Fibroblast of skin of back (primary cell): ENCODE measurements around the gene CADPS.

Experiments
- DNase-seq: peaks from one replicate; pipeline ENCODE4 v3.0.0-alpha.2; 2013

CADPS gene

DNA sequence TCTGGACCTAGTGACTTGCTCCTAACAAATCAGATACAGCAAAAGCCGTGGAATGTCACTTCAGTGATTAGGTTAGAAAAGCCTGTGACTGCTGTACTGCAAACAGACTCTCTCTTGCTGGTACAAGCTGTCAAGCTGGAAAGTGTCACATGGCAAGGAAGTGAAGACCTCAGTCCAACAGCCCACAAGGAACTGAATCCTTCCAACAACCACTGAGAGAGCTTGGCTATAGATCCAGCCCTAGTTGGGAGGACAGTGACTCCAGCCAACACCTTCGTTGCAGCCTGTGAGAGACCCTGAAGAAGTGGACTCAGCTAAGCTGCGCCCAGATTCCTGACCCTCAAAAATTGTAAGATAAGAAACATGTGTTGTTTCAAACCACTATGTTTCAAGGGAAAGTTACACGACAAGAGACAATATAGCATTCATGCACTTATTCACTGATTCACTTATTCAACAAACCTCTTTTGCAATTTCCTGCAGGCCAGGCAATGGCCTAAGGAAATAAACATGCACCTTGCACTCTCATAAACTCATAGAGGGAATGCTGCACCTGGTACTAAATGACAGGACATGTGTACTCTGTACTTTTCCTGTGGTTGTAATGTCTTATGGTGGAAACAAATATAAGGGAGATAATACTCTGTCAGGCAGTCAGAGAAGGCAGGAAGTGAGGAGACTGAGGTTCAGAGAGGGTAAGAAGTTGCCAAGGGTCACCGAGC, 142.9 kb downstream of the CADPS start:
- DNase-seq: no peak

- no peak for DNase-seq
Observed at GRCh38 chr3:62727981-62728380, 147.2 kb downstream of the CADPS start.

- DNase-seq: peak; percentile 71
Observed at GRCh38 chr3:62727536-62727935, 147.7 kb downstream of the CADPS start.

GRCh38 chr3:62724503-62724902, 150.7 kb downstream of the CADPS start:
- no peak for DNase-seq

DNA sequence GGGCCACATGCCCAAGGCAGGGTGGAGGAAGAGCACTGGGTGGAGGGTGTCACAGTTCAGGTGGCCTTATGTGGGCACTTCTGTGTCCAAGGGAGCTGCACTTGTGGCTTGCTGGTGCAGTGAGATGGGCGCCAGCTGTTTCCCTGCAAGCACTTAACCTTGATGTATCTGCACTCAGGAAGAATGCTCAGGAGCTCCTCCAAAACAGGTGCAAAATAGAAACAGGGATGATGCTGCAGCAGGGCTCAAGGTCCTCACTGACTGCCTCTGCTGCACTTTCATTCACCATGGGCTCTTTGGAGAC, 151.3 kb downstream of the CADPS start:
- no peak for DNase-seq

DNA sequence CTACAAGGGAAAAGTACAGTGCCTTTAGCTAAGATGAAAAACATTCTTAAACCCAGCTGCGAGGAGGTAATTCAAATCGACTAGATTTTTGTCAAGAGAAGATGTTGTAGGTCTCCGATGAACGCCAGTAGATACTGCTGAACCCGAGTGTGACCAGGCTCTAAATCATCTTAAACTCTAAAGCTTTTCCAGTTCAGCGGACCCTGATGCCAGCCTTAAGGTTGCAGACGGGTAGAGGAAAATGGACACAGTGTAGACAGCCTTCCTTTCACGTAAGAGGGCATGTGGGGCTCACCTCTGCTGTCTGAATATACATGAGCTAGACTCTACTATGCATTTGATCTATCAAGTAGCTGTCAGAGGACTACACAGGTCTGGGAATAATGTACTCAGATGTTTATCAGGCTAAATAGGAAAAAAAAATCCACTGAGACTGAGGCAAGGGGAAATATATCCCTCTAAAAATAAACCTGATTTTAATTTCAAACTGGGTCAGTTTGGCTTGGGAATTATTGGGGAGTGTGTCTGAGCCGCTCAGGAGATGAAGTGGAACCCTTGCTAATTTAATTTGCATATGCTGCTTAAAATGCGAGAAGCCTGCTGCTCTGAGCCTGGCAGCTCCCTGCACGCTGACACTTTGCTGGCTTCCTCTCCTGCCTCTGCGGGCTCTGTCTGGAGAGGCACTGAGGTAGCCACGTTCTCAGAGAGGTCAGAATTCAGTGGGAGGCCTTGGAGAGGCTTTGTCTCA, 151.9 kb downstream of the CADPS start:
- no peak for DNase-seq

GRCh38 chr3:62722344-62722743, 152.9 kb downstream of the CADPS start:
- no peak for DNase-seq

GRCh38 chr3:62718515-62719320, 156.5 kb downstream of the CADPS start:
- DNase-seq: peak; percentile 59

DNA sequence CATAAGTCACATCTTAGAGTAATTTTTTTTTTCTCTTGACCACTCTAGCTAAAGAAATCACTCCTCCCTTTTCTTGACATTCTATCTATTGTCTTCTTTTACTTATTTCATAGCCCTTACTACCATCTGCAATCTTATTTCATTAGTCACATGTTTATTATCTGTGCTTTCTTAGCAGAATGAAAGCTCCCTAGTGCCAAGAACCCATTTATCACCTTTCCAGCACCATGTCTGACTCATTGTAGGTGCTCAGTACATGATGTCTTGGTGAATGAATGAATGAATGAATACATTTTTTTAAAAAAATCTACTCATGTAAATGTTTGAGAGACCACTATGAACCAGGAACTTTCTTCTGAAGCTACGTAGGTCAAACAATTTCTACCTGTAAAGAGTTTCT, 157.2 kb downstream of the CADPS start:
- no peak for DNase-seq

- DNase-seq: peak; percentile 15
Observed at GRCh38 chr3:62712746-62713145, 162.5 kb downstream of the CADPS start.

GRCh38 chr3:62710751-62711150, 164.5 kb downstream of the CADPS start:
- no peak for DNase-seq

DNA sequence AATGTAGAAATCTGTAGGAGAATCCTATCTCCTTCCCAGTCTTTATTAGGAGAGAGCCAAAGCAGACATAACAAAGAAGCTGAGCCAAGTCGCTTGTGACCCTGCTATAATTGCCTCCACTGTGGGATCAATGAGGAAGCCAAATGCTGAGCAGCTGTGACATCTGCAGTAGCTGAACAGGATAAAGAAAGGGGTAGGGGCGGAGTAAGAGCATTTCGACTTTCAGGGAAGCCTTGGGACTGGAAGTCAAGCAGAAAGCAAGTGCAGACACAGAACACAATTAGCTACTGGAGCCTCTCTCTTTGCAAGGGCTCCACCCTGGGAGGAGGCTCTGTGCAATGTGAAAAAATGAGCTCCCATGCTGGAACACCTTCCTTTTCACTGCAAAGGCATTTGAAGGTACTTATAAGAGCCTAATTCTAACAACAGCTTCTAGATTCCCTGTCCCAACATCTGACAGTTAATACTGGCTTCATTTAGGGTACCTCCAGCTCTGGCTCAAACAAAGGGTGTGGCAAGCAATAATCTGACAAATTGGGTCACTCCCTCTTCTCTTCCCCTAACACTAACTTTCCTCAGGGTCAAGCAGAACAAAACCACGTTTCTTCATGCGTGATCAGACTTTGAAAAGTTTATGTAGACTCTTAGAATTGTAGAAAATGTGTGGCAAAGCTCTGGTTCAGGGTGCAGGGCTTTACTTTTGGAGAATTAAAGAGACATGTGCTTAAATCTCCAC, 166.4 kb downstream of the CADPS start:
- DNase-seq: no peak

DNA sequence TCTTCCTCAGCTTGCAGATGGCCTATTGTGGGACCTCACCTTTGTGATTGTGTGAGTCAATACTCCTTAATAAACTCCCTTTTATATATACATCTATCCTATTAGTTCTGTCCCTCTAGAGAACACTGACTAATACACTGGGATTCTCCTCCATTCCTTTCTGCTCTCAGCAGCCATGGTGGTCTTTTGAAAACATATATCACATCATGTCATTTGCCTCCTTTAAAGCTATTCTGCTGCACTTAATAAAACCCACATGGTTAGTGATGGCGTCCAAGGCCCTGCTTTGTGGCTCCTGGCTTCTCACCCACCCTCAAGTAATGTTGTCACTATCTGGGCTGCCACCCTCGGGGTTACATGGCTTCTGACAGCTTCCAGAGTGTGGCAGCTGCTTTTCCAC, 169.5 kb downstream of the CADPS start:
- no peak for DNase-seq

- DNase-seq: peak; percentile 43
Observed at GRCh38 chr3:62703451-62704167, 171.6 kb downstream of the CADPS start.

DNA sequence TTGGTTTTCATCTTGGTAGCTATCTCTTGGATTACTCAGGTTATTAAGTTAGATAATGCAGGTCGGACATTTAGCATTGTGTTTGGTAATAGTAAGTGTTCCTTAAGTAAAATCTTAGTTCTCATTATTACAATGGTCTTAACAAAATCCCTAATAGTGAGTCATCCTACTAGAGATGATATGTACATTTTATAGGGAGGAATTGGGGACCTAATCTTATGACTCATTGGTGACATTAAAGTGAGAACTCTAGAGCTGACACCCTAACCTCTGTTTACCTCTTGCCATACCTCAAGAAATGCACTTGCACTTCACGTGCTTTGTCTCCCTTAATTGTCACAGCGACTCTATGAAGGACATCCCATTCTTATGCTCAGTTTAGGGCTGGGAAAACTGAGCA, 174.9 kb downstream of the CADPS start:
- no peak for DNase-seq

DNA sequence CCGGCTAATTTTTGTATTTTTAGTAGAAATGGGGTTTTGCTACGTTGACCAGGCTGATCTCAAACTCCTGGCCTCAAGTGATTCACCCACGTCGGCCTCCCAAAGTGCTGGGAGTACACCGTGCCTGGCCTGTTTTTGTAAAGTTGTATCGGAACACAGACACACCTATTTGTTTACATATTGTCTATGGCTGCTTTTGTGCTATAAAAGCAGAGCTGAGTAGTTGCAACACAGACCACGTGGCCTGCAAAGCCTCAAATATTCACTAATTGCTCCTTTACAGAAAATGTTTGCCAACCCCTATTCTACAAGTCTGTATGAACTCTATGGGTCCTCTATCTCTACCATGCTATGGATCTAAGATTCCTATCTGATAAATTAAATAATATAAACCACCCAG, 175.5 kb downstream of the CADPS start:
- DNase-seq: no peak

DNA sequence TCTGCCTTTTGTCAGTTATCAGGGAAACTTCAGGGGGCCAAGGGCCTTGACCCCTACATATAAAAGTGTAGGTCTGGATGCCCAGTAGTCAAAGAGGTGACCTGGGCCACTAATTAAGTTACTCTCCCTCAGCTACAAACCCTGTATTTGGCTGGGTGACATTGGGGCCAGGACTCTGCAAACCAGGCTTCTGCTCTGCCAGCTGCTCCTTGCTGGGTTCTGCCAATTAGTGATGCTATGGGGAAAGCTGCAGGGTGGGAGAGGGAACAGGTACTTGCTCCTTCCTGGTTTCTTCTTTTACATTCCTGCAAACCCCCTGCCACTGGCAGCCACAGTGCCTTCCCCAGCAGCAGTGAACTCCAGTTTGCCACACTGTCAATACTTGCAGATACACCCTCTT, 179.2 kb downstream of the CADPS start:
- no peak for DNase-seq

DNA sequence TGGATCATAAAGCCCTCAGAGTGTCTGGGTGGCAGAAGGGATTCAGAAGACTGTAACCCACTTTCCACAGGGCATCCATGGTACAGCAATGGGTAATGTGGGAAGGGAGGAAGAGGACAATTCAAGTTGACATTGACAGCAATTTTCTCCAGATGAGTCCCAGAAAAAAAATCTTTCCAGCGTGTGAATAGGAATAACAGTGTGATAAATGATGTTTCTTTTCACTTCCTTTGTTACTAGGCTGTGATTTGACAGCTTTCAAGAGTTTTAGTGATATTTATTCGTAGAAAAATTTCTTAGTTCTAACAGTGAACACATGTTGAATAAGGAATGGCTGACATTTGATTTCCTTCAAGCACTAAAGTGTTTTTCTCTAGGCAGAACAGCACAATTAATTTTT, 186.4 kb downstream of the CADPS start:
- DNase-seq: no peak

DNA sequence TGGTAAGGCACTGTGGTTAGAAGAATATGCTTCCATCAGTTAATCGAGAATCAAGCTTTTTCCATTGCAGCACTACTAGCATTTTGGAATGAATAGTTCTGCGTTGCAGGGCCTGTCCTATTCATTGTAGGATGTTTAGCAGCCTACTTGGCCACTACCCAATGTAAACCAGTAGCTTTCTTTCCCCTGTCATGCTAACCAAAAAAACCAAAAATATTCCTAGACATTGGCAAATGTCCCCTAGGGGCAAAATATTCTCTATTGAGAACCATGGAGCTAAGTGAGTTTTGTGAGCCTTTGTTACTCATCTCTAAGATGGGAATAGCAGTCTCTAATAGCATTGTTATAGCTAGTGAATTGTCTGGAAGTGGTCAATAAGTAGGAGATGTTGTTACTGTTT, 187.2 kb downstream of the CADPS start:
- peak; percentile 81 for DNase-seq

GRCh38 chr3:62686503-62687294, 188.5 kb downstream of the CADPS start:
- no peak for DNase-seq

GRCh38 chr3:62682826-62683225, 192.4 kb downstream of the CADPS start:
- DNase-seq: no peak
